GM21367 (cell line): Measurements from ENCODE around the gene IL17C.

Experiments used
- ATAC-seq: cut with Tn5 transposase; IDR thresholded peaks from one replicate; pipeline ENCODE4 v1.9.1; 2021; ENCODE audit not compliant: unreplicated experiment

Gene IL17C

DNA sequence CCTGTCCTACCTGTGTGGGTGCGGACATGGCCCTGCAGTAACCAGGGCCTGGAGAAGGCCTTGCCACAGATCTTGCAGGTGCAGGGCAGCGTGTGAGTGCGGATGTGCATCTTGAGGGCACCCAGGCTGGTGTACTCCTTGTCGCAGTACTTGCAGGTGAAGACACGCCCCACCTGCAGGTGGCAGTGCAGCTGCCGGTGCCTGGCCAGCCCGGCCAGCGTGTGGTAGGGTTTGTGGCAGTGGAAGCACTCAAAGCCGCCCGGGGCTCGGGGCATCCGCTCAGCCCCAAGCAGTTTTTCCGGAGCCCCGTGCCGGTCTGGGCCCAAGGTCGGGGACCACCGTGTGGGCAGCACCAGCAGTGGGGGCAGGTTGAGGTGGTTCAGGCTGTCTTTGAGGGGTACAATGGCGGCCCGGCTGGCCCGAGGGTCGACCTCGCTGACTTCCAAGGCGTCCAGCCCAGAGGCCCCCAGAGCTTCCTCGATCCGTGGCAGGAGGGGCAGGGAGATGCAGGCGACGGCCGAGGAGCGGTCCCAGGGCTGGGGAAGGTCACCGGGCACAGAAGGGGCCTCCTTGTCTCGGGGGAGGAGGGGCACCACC is 42.8 kb downstream of the IL17C start:
- ATAC-seq, result no peak

DNA sequence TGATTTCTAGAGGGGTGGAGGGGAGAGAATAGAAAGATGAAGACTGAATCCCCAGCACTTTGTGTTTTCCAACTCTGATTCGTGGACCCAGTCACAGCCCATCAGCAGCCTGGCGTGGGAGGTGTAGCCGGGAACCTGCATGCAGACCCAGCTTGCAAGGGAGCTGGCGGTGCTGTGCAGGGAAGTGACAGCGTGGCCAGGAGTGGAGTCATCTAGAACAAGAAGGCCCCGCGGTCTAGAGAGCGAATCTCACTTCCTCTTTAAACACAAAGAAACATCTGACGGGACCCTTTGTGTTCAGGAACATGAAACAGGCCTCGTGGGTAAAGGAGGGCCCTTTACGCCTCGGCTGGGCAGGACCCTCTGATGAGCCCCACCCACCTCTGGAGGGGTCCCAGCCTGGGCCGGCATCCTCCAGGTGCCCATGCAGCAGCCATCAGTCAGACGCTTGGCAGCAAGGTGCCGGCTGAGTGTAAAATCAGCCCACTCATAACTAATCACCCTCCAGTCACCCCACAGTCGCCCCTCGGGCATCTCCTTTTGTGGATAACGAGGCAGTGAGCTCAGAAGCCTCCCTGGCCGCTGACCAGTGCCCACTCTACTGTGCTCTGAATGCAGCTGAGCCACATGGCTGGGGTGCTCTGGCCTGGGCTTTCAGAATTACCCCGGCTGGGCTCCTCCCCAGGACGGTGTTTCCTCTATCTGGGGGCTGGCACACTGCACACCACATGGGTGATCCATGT is 43.5 kb downstream of the IL17C start:
- peak; percentile 51 for ATAC-seq

- ATAC-seq, result no peak
Observed at GRCh38 chr16:88684569-88685155, 46.3 kb downstream of the IL17C start.

- ATAC-seq, result no peak
Observed at GRCh38 chr16:88685156-88686061, 47.0 kb downstream of the IL17C start.

GRCh38 chr16:88686062-88686438 is 47.7 kb downstream of the IL17C start:
- ATAC-seq, result no peak

GRCh38 chr16:88686439-88687253 is 48.3 kb downstream of the IL17C start, which contains the start of gene SNAI3:
Gene SNAI3, minus strand, starts transcription at chr16:88686507. Its CDS starts 101 bp downstream, at chr16:88686406.
- ATAC-seq, result no peak

DNA sequence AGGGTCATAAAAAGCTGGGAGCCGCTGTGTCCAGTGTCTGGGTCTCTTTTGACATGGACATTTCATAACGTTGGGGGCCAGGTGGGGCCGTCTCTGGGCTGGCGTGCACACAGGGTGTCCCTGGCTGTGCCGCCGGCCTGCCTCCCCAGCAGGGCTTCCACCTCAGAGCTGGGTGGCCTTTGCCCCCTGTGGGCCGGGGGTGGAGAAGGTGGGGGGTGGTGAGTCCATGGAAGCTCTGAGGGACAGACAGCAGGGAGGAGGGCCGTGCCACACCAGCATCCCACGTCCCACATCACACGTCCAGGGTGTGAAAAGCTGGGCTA is 48.8 kb downstream of the IL17C start:
- no peak for ATAC-seq

DNA sequence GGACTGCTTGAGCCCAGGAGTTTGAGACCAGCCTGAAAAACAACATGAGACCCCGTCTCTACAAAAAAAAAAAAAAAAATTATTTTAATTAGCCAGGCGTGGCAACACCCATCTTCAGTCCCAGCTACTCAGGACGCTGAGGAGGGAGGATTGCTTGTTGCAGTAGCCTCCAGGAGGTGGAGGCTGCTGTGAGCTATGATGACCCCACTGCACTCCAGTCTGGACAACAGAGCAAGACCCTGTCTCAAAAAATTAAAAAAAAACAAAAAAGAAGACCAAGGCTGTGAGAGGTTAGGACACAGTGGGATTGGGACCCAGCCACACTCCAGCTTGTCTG is 49.3 kb downstream of the IL17C start:
- no peak for ATAC-seq

- no peak for ATAC-seq
Observed at GRCh38 chr16:88688013-88688778, 49.8 kb downstream of the IL17C start.
